PC-9 (cell line): ENCODE results near the gene FAM180A.

ENCODE experiments used
- EZH2 ChIP-seq: fragments of 200-600 bp; sonication (generic); IDR thresholded peaks from 2 replicates; pipeline ENCODE4 v1.8.0; 2017; ENCODE audit warnings: antibody characterized with exemption, low read depth
- TF ChIP-seq, protein P1 (sequence below): fragments of 200-600 bp; sonication (generic); conservative IDR thresholded peaks from 2 replicates; pipeline ENCODE4 v1.6.1; 2017; ENCODE audit warnings: mixed run types, antibody characterized with exemption, mild to moderate bottlenecking, moderate library complexity

GRCh38 chr7:135715673-135716072, 32.9 kb downstream of the FAM180A start:
- TF ChIP-seq, protein P1, sequence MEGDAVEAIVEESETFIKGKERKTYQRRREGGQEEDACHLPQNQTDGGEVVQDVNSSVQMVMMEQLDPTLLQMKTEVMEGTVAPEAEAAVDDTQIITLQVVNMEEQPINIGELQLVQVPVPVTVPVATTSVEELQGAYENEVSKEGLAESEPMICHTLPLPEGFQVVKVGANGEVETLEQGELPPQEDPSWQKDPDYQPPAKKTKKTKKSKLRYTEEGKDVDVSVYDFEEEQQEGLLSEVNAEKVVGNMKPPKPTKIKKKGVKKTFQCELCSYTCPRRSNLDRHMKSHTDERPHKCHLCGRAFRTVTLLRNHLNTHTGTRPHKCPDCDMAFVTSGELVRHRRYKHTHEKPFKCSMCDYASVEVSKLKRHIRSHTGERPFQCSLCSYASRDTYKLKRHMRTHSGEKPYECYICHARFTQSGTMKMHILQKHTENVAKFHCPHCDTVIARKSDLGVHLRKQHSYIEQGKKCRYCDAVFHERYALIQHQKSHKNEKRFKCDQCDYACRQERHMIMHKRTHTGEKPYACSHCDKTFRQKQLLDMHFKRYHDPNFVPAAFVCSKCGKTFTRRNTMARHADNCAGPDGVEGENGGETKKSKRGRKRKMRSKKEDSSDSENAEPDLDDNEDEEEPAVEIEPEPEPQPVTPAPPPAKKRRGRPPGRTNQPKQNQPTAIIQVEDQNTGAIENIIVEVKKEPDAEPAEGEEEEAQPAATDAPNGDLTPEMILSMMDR: no peak
- TF ChIP-seq EZH2: no peak
